Lower leg skin (tissue), 4 donors: Measurements from ENCODE around the gene DPH2. TPM values are rescaled to one million over a fixed set of nuclear protein-coding genes. Genes with fewer than 3 reads are reported as not detected.

ENCODE experiments used
- DNase-seq, 2 donors: peaks; one replicate each; pipeline ENCODE4 v3.0.0-alpha.2; 2019; ENCODE audit warnings: low spot score in 2 of 2
- H3K4me3 ChIP-seq: fragments of 200-600 bp; sonication (generic); 2 replicates; pipeline ENCODE4 v1.5.1; 2017; ENCODE audit warnings: mild to moderate bottlenecking, low read depth; ENCODE audit not compliant: poor library complexity, severe bottlenecking
- POLR2A ChIP-seq, 2 donors: fragments of 450-650 bp; IDR thresholded peaks; one replicate each; pipeline ENCODE4 v1.6.1; 2016 to 2017; ENCODE audit warnings: antibody characterized with exemption in 2 of 2, mild to moderate bottlenecking in 1 of 2, moderate library complexity in 1 of 2
- WGBS, 2 donors: methylation state at CpG; one replicate each; pipeline ENCODE4 v1.1.5; 2018; 5-methylcytosine and 5-hydroxymethylcytosine counted together
- intact Hi-C: fragments of 100-400 bp; cut with DNase I; formaldehyde crosslinking; loops from one replicate; pipeline ENCODE4 v1.15.0; 2023; ENCODE audit warnings: low total_unique reads
- total RNA-seq, 4 donors: library from RNA; depleted of rRNA; stranded (reverse); fragments of >200 nt; gene quantifications; one replicate each; pipeline ENCODE4 v1.1.0, GENCODE V29; 2016
- TF ChIP-seq, protein P1 (sequence below), 3 donors: fragments of 450-650 bp; IDR thresholded peaks; one replicate each; pipeline ENCODE4 v1.5.1; 2016; ENCODE audit warnings: antibody characterized with exemption in 3 of 3, mild to moderate bottlenecking in 3 of 3, moderate library complexity in 2 of 3

The DPH2 gene
- total RNA-seq, 4 donors from 2014 or later, result 12.8 to 26.6 (median 17.7) TPM

DNA sequence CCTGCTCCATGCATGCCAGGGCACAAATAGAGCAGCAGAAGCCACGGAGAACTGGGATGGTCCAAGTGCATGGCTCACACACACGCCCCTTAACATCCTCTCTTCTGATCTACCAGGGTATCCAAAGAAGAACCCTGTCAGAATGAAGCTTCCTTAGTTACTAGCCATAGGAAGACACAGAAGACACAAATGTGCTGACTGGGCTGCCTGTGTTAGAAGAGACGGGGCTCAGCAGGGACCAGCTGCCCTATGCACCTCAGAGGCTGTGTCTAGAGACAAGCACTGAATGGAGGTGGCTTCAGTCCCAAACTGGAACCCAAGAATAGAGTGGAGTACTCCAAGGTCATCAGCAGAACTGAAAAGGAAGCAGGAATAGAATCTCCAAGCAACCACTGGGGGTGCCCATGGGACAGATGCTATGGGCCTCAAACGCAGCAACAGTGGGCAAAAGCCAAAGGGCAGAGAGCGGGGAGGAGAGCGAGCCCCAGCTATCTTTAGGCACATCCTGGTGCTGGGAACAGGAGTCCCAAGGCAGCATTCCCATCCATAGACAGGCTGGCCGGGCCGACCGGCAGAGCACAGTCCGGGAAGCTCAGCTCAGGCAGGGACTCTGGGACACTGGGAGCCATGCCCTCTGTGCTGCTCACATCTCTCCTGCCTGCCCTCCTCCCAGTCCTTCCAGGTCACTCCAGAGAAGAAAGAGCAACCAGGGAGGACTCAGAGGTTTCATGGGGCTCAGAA, 51.9 kb downstream of the DPH2 start:
- TF ChIP-seq POLR2A (IDR thresholded peaks at IDR 0.05), result no peak
- TF ChIP-seq, protein P1, sequence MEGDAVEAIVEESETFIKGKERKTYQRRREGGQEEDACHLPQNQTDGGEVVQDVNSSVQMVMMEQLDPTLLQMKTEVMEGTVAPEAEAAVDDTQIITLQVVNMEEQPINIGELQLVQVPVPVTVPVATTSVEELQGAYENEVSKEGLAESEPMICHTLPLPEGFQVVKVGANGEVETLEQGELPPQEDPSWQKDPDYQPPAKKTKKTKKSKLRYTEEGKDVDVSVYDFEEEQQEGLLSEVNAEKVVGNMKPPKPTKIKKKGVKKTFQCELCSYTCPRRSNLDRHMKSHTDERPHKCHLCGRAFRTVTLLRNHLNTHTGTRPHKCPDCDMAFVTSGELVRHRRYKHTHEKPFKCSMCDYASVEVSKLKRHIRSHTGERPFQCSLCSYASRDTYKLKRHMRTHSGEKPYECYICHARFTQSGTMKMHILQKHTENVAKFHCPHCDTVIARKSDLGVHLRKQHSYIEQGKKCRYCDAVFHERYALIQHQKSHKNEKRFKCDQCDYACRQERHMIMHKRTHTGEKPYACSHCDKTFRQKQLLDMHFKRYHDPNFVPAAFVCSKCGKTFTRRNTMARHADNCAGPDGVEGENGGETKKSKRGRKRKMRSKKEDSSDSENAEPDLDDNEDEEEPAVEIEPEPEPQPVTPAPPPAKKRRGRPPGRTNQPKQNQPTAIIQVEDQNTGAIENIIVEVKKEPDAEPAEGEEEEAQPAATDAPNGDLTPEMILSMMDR (IDR thresholded peaks at IDR 0.05), result no peak
- 78 to 87% methylated on average over 9 to 10 of the region's 10 CpGs for WGBS, 2 donors

More for the DNA sequence above, 51.9 kb downstream of the DPH2 start:
- intact Hi-C loops, result no loop called here
- H3K4me3 ChIP-seq, result no peak overlapping the region
- DNase-seq, result no peak

Other genes with a start within 250 kb of the DPH2 start
- 1 to 10 TPM in 1 of 4 donors, under 1 TPM in 3; 0.63 to 3.6 (median 0.84) TPM for gene ARTN, start 36.2 kb upstream of the DPH2 start, total RNA-seq
- 10 to 100 TPM; 14.6 to 24.1 (median 18.2) TPM for gene IPO13, start 23.1 kb upstream of the DPH2 start, total RNA-seq
- 100 to 1,000 TPM; 135 to 180 (median 169) TPM for gene ATP6V0B, start 5.0 kb downstream of the DPH2 start, total RNA-seq
- gene B4GALT2, start 9.2 kb downstream of the DPH2 start, total RNA-seq, result 10 to 100 TPM; 21.6 to 50.5 (median 30.3) TPM
- gene CCDC24, start 21.6 kb downstream of the DPH2 start, total RNA-seq, result 1 to 10 TPM; 1.6 to 6.1 (median 2.7) TPM
- 10 to 100 TPM; 55.8 to 85.7 (median 62.0) TPM for gene SLC6A9, start 61.5 kb downstream of the DPH2 start, total RNA-seq
- gene KLF17, start 148.8 kb downstream of the DPH2 start, total RNA-seq, result not detected
- gene KLF18, start 171.6 kb downstream of the DPH2 start, total RNA-seq, result not detected
- gene DMAP1, start 243.5 kb downstream of the DPH2 start, total RNA-seq, result 10 to 100 TPM; 37.1 to 46.9 (median 39.8) TPM